Liver (tissue), 3 donors: ENCODE data around the gene IFI27L1.

Experiments
- CTCF ChIP-seq: fragments of 150-350 bp; IDR thresholded peaks from 2 replicates; pipeline ENCODE4 v1.5.1; 2017; ENCODE audit warnings: improper control_type of control experiment, low read depth, low read length; ENCODE audit not compliant: missing input control
- FOXA1 ChIP-seq: IDR thresholded peaks from 2 replicates; pipeline ENCODE4 v1.6.1; 2016; ENCODE audit warnings: antibody characterized with exemption
- GABPA ChIP-seq, 2 donors: IDR thresholded peaks in 1 of 2; conservative IDR thresholded peaks in 1 of 2; 2 replicates each; pipeline ENCODE4 v1.6.1; 2016; ENCODE audit warnings: antibody characterized with exemption in 2 of 2, mild to moderate bottlenecking in 1 of 2, moderate library complexity in 1 of 2
- JUND ChIP-seq, 2 donors: IDR thresholded peaks; 2 replicates each; pipeline ENCODE4 v1.6.1; 2016; ENCODE audit warnings: antibody characterized with exemption in 2 of 2
- RXRA ChIP-seq, 2 donors: IDR thresholded peaks; 2 replicates each; pipeline ENCODE4 v1.6.1; 2017 to 2018; ENCODE audit warnings: antibody characterized with exemption in 2 of 2, mild to moderate bottlenecking in 1 of 2
- donor health status: healthy.
- donor health status: healthy.

- no peak for TF ChIP-seq GABPA (IDR thresholded peaks at IDR 0.05 in 1 of 2, conservative IDR thresholded peaks at IDR 0.05 in 1 of 2)
- no peak for TF ChIP-seq CTCF
- TF ChIP-seq FOXA1 = no peak
- TF ChIP-seq RXRA (IDR thresholded peaks at IDR 0.05) = no peak
- TF ChIP-seq JUND (IDR thresholded peaks at IDR 0.05) = no peak
Measured at GRCh38 chr14:94038921-94039629, 42.0 kb upstream of the IFI27L1 start.
